H9 (cell line): ENCODE results near the gene NDRG2. TPM values are rescaled to one million over a fixed set of nuclear protein-coding genes. Genes with fewer than 3 reads are reported as not detected.

ENCODE experiments used
- DNase-seq: peaks from one replicate; pipeline ENCODE4 v3.0.0-alpha.2; 2017
- H2AFZ ChIP-seq: one replicate; pipeline ENCODE4 v1.6.1; 2013; ENCODE audit warnings: mild to moderate bottlenecking, low read length, control low read depth, moderate library complexity
- H2AK5ac ChIP-seq: 2 replicates; pipeline ENCODE4 v1.6.1; 2013; ENCODE audit warnings: low read length, control low read depth, mixed read lengths; ENCODE audit not compliant: insufficient read length
- H2BK120ac ChIP-seq: one replicate; pipeline ENCODE4 v1.6.1; 2013; ENCODE audit warnings: low read depth, mild to moderate bottlenecking, low read length, control low read depth, inconsistent platforms; ENCODE audit not compliant: poor library complexity, severe bottlenecking
- H2BK12ac ChIP-seq: 2 replicates; pipeline ENCODE4 v1.6.1; 2013; ENCODE audit warnings: low read length, control low read depth, mixed read lengths, low read depth; ENCODE audit not compliant: insufficient read length
- H2BK15ac ChIP-seq: 2 replicates; pipeline ENCODE4 v1.6.1; 2013; ENCODE audit warnings: low read depth, low read length, control low read depth
- H2BK20ac ChIP-seq: one replicate; pipeline ENCODE4 v1.6.1; 2013; ENCODE audit warnings: low read depth, mild to moderate bottlenecking, low read length, control low read depth, inconsistent platforms; ENCODE audit not compliant: poor library complexity, severe bottlenecking
- H2BK5ac ChIP-seq: 2 replicates; pipeline ENCODE4 v1.6.1; 2013; ENCODE audit warnings: low read length, control low read depth, mixed read lengths; ENCODE audit not compliant: insufficient read length
- H3K14ac ChIP-seq: 2 replicates; pipeline ENCODE4 v1.6.1; 2013; ENCODE audit warnings: low read length, control low read depth; ENCODE audit not compliant: insufficient read depth
- H3K18ac ChIP-seq: 2 replicates; pipeline ENCODE4 v1.6.1; 2013; ENCODE audit warnings: low read depth, mild to moderate bottlenecking, mixed read lengths, low read length, control low read depth; ENCODE audit not compliant: insufficient read length
- H3K23ac ChIP-seq: 2 replicates; pipeline ENCODE4 v1.6.1; 2013; ENCODE audit warnings: low read length, control low read depth, mixed read lengths, low read depth; ENCODE audit not compliant: insufficient read length
- H3K23me2 ChIP-seq: 2 replicates; pipeline ENCODE4 v1.6.1; 2013; ENCODE audit warnings: low read depth, mild to moderate bottlenecking, mixed read lengths, low read length, control low read depth; ENCODE audit not compliant: insufficient read length, poor library complexity, severe bottlenecking
- H3K27ac ChIP-seq: 2 replicates; pipeline ENCODE4 v1.5.1; 2013; ENCODE audit warnings: low read length, control low read depth, mixed read lengths, low read depth; ENCODE audit not compliant: insufficient read length
- H3K27me3 ChIP-seq: 2 replicates; pipeline ENCODE4 v1.6.1; 2013; ENCODE audit warnings: low read length, control low read depth, inconsistent platforms; ENCODE audit not compliant: insufficient read depth
- H3K4ac ChIP-seq: 2 replicates; pipeline ENCODE4 v1.6.1; 2013; ENCODE audit warnings: low read depth, mild to moderate bottlenecking, control low read depth, inconsistent platforms, low read length, moderate library complexity
- H3K4me1 ChIP-seq: 2 replicates; pipeline ENCODE4 v1.6.1; 2013; ENCODE audit warnings: low read length, control low read depth, inconsistent platforms; ENCODE audit not compliant: insufficient read depth
- H3K4me2 ChIP-seq: 2 replicates; pipeline ENCODE4 v1.6.1; 2013; ENCODE audit warnings: low read length, control low read depth, mixed read lengths; ENCODE audit not compliant: insufficient read length, insufficient read depth
- H3K56ac ChIP-seq: 2 replicates; pipeline ENCODE4 v1.6.1; 2013; ENCODE audit warnings: low read depth, mild to moderate bottlenecking, mixed read lengths, low read length, control low read depth; ENCODE audit not compliant: insufficient read length
- H3K79me1 ChIP-seq: 2 replicates; pipeline ENCODE4 v1.6.1; 2013; ENCODE audit warnings: low read depth, mild to moderate bottlenecking, moderate library complexity, low read length, control low read depth, inconsistent platforms; ENCODE audit not compliant: insufficient read depth, poor library complexity, severe bottlenecking
- H3K79me2 ChIP-seq: 2 replicates; pipeline ENCODE4 v1.6.1; 2013; ENCODE audit warnings: low read length, control low read depth, inconsistent platforms; ENCODE audit not compliant: insufficient read depth
- H3K9ac ChIP-seq: 2 replicates; pipeline ENCODE4 v1.6.1; 2013; ENCODE audit warnings: low read length, control low read depth, mixed read lengths; ENCODE audit not compliant: insufficient read length; ENCODE audit errors: extremely low read depth
- H3K9me3 ChIP-seq: one replicate; pipeline ENCODE4 v1.6.1; 2013; ENCODE audit warnings: low read depth, low read length, inconsistent platforms; ENCODE audit not compliant: control insufficient read depth
- H3T11ph ChIP-seq: one replicate; pipeline ENCODE4 v1.6.1; 2013; ENCODE audit warnings: mild to moderate bottlenecking, low read length, control low read depth, inconsistent platforms
- H4K20me1 ChIP-seq: one replicate; pipeline ENCODE4 v1.6.1; 2013; ENCODE audit not compliant: control insufficient read depth, insufficient read length, insufficient read depth
- H4K5ac ChIP-seq: 2 replicates; pipeline ENCODE4 v1.6.1; 2013; ENCODE audit warnings: low read depth, mild to moderate bottlenecking, mixed read lengths, low read length, control low read depth; ENCODE audit not compliant: insufficient read length
- H4K8ac ChIP-seq: replicated peaks from 2 replicates; pipeline ENCODE4 v1.6.1; 2013; ENCODE audit warnings: low read length, control low read depth, mixed read lengths, low read depth; ENCODE audit not compliant: insufficient read length
- H4K91ac ChIP-seq: 2 replicates; pipeline ENCODE4 v1.6.1; 2013; ENCODE audit warnings: low read depth, mild to moderate bottlenecking, moderate library complexity, mixed read lengths, low read length, control low read depth; ENCODE audit not compliant: insufficient read length
- H3K27ac Mint-ChIP-seq, 3 experiments: 2 replicates in 2 of 3; 3 replicates in 1 of 3; pipeline ENCODE4 v1.8.0; 2020 to 2021; ENCODE audit warnings: mixed read lengths in 3 of 3, mild to moderate bottlenecking in 1 of 3, moderate library complexity in 1 of 3
- H3K27me3 Mint-ChIP-seq: 2 replicates; pipeline ENCODE4 v1.8.0; 2021; ENCODE audit warnings: low read depth, mild to moderate bottlenecking, moderate library complexity, mixed read lengths
- H3K36me3 Mint-ChIP-seq, 3 experiments: 2 replicates in 2 of 3; 3 replicates in 1 of 3; pipeline ENCODE4 v1.8.0; 2020 to 2021; ENCODE audit warnings: low read depth in 3 of 3, mixed read lengths in 3 of 3; ENCODE audit not compliant: insufficient read depth in 1 of 3
- H3K4me1 Mint-ChIP-seq, 2 experiments: 2 replicates each; pipeline ENCODE4 v1.8.0; 2020; ENCODE audit warnings: mixed read lengths in 2 of 2
- H3K4me3 Mint-ChIP-seq, 2 experiments: 2 replicates in 1 of 2; 3 replicates in 1 of 2; pipeline ENCODE4 v1.8.0; 2020 to 2021; ENCODE audit warnings: mild to moderate bottlenecking in 2 of 2, mixed read lengths in 2 of 2, moderate library complexity in 1 of 2
- H3K9me3 Mint-ChIP-seq, 2 experiments: 2 replicates in 1 of 2; 3 replicates in 1 of 2; pipeline ENCODE4 v1.8.0; 2020; ENCODE audit warnings: mild to moderate bottlenecking in 2 of 2, mixed read lengths in 2 of 2, moderate library complexity in 1 of 2
- WGBS: extraction: QIAGEN DNeasy Blood & Tissue Kit; methylation state at CpG from one replicate; pipeline ENCODE4 v1.1.7; 2013; ENCODE audit warnings: missing lambda C conversion rate, low lambda C conversion rate, mixed read lengths; ENCODE audit not compliant: insufficient read length; ENCODE audit errors: extremely low coverage; 5-methylcytosine and 5-hydroxymethylcytosine counted together
- total RNA-seq: library from RNA; stranded (reverse); gene quantifications from 2 replicates; pipeline ENCODE4 v1.2.1, GENCODE V29; 2021
- TF ChIP-seq, protein P1 (sequence below): fragments of 200-600 bp; sonication (generic); conservative IDR thresholded peaks from 3 replicates; pipeline ENCODE4 v1.8.0; 2021; ENCODE audit warnings: antibody characterized with exemption, mild to moderate bottlenecking

The NDRG2 gene
- total RNA-seq, 1 experiment from 2014 or later = 20.6 TPM

DNA sequence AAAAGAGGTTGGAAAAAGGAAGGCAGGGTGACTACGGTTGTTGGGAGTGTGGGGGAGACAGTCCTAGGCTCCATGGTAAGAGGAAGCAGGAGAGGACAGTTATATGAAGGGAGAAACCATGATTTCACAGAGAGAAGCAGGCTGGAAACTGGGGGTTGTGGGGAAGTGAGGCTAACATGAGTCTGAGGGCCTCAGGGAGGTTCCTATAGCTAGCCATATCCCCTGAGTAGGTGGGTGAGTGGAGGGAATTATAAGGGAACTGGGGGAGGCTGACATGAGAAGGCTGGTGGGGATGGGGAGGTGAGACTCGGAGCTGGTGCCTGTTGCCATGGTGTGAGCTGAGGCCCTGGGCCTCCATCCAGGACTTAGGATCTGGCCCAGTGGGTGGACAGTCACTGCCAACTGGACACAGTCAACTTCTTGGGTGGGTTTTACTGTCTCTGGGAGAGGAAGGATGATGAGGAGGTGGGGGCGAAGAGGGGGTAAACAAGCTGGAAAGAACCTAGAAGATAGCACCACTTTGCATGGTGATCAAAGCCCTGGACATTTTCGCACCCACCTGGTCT lies 8.4 kb upstream of the NDRG2 start:
- Histone ChIP-seq H2BK15ac (no peak overlapping the region), H3K18ac (no peak overlapping the region)
- WGBS = no CpG with 5 or more reads among the region's 4 CpGs

More for the DNA sequence above, 8.4 kb upstream of the NDRG2 start:
- Histone ChIP-seq H3K23ac (no peak overlapping the region), H4K8ac (no peak overlapping the region), H3K27ac (no peak overlapping the region), H4K91ac (no peak overlapping the region), H3K4me1 (no peaks in the 10 kb centered on the region), H3K4me2 (no peak overlapping the region), H2BK12ac (no peak overlapping the region), H2AK5ac (no peak overlapping the region), H3K27me3 (no peaks in the 10 kb centered on the region), H2BK5ac (no peak overlapping the region), H3K9me3 (no peaks in the 10 kb centered on the region), H4K5ac (no peak overlapping the region), H3K79me1 (no peaks in the 10 kb centered on the region), H3K4ac (no peak overlapping the region), H2BK120ac (no peak overlapping the region), H3K14ac (no peak overlapping the region), H3K56ac (no peak overlapping the region), H3T11ph (no peak overlapping the region), H3K23me2 (no peaks in the 10 kb centered on the region), H3K79me2 (no peaks in the 10 kb centered on the region), H2BK20ac (no peak overlapping the region), H3K9ac (no peak overlapping the region), H2AFZ (no peak overlapping the region), H4K20me1 (no peaks in the 10 kb centered on the region)
- Mint-ChIP-seq H3K27me3 (peaks cover 50% of the 10 kb centered on the region), H3K4me3 (no peak overlapping the region), H3K4me1 (peaks cover 0 to 1% of the 10 kb centered on the region in 2 experiments; a peak in 2 of 4 replicates), H3K9me3 (no peaks in the 10 kb centered on the region), H3K27ac (peak overlapping the region in 1 of 3 experiments; percentile 81; a peak in 1 of 7 replicates), H3K36me3 (no peaks in the 10 kb centered on the region)
- TF ChIP-seq, protein P1, sequence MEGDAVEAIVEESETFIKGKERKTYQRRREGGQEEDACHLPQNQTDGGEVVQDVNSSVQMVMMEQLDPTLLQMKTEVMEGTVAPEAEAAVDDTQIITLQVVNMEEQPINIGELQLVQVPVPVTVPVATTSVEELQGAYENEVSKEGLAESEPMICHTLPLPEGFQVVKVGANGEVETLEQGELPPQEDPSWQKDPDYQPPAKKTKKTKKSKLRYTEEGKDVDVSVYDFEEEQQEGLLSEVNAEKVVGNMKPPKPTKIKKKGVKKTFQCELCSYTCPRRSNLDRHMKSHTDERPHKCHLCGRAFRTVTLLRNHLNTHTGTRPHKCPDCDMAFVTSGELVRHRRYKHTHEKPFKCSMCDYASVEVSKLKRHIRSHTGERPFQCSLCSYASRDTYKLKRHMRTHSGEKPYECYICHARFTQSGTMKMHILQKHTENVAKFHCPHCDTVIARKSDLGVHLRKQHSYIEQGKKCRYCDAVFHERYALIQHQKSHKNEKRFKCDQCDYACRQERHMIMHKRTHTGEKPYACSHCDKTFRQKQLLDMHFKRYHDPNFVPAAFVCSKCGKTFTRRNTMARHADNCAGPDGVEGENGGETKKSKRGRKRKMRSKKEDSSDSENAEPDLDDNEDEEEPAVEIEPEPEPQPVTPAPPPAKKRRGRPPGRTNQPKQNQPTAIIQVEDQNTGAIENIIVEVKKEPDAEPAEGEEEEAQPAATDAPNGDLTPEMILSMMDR = no peak
- no peak for DNase-seq
